ENCODE measurements around the gene PER1. TPM values are rescaled to one million over a fixed set of nuclear protein-coding genes. Genes with fewer than 3 reads are reported as not detected.

Gene PER1, protein sequence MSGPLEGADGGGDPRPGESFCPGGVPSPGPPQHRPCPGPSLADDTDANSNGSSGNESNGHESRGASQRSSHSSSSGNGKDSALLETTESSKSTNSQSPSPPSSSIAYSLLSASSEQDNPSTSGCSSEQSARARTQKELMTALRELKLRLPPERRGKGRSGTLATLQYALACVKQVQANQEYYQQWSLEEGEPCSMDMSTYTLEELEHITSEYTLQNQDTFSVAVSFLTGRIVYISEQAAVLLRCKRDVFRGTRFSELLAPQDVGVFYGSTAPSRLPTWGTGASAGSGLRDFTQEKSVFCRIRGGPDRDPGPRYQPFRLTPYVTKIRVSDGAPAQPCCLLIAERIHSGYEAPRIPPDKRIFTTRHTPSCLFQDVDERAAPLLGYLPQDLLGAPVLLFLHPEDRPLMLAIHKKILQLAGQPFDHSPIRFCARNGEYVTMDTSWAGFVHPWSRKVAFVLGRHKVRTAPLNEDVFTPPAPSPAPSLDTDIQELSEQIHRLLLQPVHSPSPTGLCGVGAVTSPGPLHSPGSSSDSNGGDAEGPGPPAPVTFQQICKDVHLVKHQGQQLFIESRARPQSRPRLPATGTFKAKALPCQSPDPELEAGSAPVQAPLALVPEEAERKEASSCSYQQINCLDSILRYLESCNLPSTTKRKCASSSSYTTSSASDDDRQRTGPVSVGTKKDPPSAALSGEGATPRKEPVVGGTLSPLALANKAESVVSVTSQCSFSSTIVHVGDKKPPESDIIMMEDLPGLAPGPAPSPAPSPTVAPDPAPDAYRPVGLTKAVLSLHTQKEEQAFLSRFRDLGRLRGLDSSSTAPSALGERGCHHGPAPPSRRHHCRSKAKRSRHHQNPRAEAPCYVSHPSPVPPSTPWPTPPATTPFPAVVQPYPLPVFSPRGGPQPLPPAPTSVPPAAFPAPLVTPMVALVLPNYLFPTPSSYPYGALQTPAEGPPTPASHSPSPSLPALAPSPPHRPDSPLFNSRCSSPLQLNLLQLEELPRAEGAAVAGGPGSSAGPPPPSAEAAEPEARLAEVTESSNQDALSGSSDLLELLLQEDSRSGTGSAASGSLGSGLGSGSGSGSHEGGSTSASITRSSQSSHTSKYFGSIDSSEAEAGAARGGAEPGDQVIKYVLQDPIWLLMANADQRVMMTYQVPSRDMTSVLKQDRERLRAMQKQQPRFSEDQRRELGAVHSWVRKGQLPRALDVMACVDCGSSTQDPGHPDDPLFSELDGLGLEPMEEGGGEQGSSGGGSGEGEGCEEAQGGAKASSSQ (N-terminal part only)
- polyA plus RNA-seq (2013, experiment 1 of 2; ENCODE audit: insufficient read length) = 16.2 TPM
- polyA plus RNA-seq (2013, experiment 2 of 2; ENCODE audit: insufficient read length) = 15.1 TPM

GRCh38 chr17:8152112-8152775 is at the start of gene PER1:
Gene PER1, minus strand, starts transcription at chr17:8152404. Its CDS starts 1,698 bp downstream, at chr17:8150706.
- DNase-seq = peak; percentile 93

GRCh38 chr17:8192070-8192815 is 40.0 kb upstream of the PER1 start:
- DNase-seq = peak; percentile 89

GRCh38 chr17:8190506-8190905 is 38.3 kb upstream of the PER1 start:
- no peak for DNase-seq

DNA sequence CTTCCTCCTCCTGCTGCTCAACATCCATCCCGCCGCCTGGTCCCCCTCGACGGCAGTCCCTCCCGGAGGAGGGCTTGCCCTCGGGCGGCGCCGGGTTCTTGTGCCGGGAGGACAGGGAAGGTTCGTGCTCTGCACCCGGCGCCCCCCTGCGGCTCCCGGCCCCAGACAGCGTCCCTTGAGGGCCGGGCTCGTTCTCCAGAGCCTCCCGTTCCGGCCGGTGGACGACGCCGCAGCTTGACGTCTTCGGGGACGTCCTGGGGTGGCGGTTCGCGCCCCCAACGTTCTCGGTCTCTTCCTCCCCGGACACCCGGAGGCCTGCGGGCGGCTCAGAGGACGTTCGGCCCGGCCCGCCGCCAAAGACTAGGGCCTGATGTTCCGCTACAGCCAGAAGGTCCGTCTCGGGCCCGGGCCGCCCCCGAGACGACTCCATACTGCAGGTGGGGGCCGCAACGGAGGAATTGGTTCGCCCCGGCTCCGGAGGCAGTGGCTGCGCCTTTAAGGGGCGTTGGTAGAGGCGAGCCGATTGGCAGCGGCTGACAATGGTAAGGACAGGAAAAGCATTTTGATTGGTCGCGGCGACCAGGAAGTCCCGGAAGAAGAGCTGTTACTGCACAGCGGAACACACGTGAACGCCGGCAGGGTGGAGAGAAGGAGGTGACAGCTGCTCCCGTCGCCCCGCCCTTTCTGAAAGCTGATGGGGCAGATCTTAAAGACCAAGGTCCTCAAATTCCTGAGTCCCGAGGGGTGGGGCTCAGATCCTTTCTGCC is 37.7 kb upstream of the PER1 start, which contains the start of gene BORCS6:
TSS of gene BORCS6 (minus strand) at position 470 of the 767 bp plus-strand sequence. CDS start at position 430, 40 bp downstream.
- DNase-seq = peak; percentile 99

GRCh38 chr17:8189041-8189710 is 37.0 kb upstream of the PER1 start:
- DNase-seq = no peak

GRCh38 chr17:8188263-8188839 is 36.1 kb upstream of the PER1 start:
- DNase-seq = no peak

DNA sequence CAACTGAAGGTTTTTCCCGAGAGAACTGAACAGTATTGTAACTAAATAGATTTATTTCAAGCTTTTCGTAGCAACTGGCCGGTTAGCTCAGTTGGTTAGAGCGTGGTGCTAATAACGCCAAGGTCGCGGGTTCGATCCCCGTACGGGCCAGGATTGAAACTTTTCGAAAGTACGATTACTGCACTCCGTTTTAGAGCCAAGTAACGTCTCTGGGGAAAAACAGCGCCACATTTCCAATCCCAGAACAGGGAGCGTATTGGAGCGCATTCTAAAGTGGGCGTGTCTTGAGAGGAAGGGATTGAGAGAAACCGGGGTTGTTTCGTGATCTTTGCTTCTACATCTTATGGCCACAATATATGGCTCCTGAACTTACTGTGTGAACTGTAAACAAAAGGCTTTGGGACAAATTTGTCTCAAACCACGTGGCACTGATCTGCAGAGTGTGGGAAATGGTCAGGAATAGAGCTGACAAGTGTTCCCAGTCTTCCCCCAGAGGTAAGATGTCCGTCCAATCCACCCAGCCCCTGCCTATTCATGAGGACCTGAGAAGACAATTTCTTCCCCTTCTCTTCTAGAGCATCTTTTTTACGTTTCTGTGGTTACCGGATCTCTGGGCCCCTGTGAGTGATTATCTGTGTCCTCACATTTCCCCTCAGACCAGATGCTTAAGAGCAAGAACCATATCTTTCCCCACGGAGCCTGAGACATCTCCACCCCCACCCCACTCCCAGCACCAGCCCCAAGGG is 35.5 kb upstream of the PER1 start:
- peak; percentile 100 for DNase-seq

DNA sequence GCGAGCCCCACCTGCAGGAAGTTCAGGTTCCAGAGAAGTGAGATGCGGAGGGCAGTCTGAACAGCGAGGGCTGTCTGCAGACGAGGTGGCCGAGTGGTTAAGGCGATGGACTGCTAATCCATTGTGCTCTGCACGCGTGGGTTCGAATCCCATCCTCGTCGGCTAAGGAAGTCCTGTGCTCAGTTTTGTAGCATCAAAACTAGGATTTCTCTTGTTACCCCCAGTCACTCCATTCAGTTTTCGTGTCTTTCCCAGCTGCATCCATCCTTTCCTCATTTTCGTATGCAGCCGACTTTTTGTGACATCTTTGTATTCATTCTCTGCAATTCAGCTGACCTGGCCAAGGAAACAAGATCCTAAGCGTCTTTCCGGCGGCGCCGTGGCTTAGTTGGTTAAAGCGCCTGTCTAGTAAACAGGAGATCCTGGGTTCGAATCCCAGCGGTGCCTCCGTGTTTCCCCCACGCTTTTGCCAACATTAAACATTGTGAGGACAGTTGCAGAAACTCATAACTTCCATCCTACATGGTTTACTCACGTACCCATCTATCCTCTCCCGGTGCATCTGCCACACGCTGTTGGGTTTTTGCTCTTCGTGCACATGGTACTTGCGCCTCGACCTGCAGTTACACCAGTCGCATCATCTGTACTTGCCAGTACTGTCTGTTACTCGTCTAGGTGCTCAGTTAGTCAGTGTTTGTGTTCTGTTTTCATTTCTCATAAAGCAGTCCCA is 34.7 kb upstream of the PER1 start:
- peak; percentile 98 for DNase-seq

DNA sequence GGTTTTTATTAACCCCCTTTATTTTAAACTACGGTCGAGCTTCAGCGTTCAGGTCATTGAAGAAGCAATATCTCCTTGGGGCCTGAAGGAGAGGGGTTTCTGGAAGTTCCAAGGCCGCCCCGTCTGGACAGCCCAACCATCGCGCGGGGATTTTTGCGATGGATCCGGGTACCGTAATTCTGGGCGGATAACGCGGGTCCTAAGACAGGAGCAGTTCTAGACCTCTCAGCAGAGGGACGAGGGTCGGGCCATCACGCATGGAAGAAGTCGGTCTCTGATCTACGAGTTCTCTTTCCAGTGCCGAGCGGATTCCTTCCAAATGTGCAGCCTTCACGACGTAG is 34.2 kb upstream of the PER1 start:
- DNase-seq = no peak

DNA sequence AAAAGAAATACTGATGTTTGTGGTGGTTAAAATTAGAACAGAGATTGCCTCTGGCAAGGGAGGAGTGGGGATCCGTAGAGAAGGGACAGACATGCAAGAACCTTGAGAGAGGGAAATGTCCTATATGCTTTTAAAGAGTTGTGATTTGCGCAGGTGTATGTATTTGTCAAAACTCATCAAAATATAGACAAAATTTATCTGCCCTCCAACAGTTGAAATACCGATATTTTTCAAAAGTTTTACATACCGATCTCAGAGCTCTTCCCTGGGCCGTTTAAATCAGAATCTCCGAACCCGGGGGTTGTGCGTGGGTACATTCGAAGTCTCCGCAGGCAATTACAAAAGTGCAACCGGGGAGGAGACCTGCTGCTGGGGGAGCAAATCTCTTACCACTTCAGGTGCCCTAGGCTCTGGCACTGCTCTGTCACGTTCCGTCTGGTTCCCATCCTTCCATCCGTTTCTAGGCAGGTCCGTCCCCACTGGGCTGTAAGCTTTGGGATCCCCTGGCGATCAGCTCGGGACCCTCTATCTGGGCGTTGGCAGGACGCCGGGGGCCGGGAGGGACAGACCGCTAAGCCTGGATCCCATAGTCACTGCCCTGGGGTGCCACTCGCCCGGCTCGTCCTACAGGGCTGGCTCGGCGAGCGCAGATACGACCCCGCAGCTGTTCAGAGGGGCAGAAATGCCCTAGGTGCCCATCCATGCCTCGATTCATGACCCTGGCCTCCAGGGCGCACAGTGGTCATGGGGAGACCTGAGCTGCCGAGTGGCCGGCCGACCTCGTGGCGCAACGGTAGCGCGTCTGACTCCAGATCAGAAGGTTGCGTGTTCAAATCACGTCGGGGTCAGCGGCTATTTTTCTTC is 33.6 kb upstream of the PER1 start:
- peak; percentile 80 for DNase-seq

GRCh38 chr17:8176998-8177731 is 25.0 kb upstream of the PER1 start:
- DNase-seq = no peak

DNA sequence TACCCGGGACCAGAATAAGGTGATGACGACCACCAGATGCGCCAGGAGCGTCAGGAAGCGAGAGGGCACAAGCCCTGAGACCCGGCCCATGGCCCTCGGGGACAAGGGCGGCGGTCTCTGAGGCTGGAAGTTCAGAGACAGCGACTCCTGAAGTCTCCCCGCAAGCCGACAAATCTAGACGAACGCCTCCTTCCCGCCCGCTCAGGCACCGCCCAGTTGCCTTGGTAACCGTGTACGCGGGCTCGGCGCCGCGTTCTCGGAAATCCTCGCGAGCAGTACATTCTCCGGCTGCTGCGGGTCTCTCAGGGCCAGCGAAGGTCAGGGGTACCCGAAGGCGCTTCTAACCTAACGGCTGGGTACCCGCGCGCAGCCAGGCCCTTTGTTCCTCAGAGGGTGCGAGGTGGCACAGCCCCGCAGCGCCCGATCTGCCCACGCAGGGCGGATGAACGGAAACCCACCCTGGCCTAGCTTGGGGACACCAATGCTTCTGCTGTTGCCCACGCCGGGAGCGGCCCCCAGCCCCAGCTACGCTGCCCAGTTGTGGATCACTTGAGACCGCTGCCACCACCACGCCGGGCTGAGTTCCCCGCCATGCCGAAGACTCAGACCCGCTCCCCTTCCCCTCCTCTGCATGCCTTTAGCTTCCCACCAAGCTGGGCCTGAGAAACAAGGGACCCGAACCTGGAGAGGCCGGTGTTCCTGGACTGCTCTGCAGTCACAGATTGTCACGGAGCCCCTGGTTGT is 24.2 kb upstream of the PER1 start, which contains the start of gene TMEM107:
TSS of gene TMEM107 (minus strand) at position 184 of the 744 bp plus-strand sequence. CDS start at position 90, 94 bp downstream.
- peak; percentile 85 for DNase-seq

- DNase-seq = no peak
These were observed 23.6 kb upstream of the PER1 start for GRCh38 chr17:8175795-8176196.

DNA sequence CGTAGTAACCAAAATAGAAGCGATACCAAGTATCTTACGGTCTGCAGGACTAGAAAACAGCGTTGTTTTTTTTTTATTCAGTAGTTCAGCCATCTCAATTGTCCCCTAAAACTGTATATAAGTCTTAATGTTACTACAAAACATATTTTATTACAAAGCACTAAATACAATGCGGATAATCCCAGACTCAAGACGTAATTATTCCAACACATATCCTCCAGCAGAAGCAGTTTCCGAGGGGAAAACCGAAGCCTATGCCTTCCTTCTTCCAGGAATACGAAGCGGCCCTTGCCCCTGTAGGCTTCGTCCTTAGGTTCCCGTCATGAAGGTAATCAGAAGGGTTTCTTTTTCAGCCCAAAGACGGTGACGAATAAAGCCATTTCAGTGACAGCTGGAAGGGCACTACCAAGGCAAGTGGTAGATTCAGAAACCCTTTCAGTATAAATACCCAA is 21.7 kb upstream of the PER1 start:
- no peak for DNase-seq
